ENCODE data around the gene OR52N2. TPM values are rescaled to one million over a fixed set of nuclear protein-coding genes. Genes with fewer than 3 reads are reported as not detected.
A peak's percentile ranks its signal among the peaks of the same experiment; 100 is the strongest.

Gene OR52N2
- total and polyA plus RNA-seq, 11 donors = not detected

DNA sequence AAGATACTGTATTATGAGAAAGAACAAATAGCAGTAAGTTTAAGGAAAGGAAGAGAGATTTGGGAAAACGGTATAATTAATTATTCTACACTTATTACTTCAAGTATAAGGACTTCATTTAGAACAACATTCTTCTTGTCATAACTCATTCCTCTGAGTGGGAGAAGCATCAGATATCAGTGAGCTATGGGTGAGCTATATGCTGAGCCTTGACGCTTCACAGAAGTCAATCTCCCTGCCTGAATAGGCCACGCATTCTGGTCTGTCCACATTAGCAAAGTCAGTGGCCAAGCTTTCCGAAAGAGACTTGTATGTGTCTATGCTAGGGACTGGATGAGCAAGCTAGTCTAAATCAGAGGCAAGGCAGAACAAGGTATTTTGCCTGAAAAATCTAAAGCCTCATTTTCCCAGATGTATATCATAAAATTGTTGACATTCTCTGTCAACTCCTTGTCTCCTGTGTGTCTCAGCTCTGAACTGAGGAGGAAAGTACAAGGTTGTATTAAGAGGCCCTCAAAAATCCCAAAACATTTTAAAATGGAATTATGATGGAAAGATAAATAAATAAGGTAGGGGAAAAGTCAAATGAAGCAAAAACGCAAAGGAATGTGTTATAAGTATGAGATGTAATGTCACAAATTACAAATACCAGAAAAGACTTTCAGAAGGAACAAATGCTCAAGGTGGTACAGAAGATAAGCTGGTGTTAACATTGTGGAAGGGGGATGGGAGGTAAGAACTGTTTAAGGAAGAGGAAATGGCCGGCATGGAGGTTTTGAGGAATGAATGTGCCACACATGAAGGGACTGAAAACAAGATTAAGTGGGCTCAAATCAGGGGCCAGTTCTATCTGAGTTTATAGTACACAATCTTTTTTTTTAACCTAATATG, 1.4 kb downstream of the OR52N2 start:
- H3K36me3 ChIP-seq = no peaks in the 10 kb centered on the region
- DNase-seq = no peak

DNA sequence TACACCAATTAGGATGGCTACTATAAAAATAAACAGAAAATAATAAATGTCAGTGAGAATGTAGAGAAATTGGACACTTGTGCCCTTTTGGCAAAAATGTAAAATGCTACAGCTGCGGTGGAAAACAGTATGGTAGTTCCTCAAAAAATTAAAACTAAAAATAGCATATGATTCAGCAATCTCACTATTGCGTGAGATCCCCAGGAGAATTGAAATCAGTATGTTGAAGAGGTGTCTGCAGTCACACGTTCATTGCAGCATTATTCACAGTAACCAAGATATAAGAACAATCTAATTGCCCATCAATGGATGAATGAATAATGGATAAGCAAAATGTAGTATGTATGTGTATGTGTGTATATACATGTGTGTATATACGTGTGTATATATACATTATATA, 6.8 kb downstream of the OR52N2 start:
- 34 to 45% (median 42%) methylated on average over 4 of the region's 4 CpGs for WGBS, 4 donors
- ATAC-seq (no peak), DNase-seq (no peak)
- intact Hi-C loops (cut with DNase I) = no loop called here
- Histone ChIP-seq H3K4me1 (peaks cover 0 to 26% (median 0%) of the 10 kb centered on the region in 12 donors), H3K9me3 (no peaks in the 10 kb centered on the region), H3K36me3 (no peaks in the 10 kb centered on the region), H3K4me3 (no peak overlapping the region), H3K27me3 (no peaks in the 10 kb centered on the region), H3K27ac (no peak overlapping the region)
- no peak for TF ChIP-seq POLR2A (IDR thresholded peaks at IDR 0.05)
- TF ChIP-seq, protein P1, sequence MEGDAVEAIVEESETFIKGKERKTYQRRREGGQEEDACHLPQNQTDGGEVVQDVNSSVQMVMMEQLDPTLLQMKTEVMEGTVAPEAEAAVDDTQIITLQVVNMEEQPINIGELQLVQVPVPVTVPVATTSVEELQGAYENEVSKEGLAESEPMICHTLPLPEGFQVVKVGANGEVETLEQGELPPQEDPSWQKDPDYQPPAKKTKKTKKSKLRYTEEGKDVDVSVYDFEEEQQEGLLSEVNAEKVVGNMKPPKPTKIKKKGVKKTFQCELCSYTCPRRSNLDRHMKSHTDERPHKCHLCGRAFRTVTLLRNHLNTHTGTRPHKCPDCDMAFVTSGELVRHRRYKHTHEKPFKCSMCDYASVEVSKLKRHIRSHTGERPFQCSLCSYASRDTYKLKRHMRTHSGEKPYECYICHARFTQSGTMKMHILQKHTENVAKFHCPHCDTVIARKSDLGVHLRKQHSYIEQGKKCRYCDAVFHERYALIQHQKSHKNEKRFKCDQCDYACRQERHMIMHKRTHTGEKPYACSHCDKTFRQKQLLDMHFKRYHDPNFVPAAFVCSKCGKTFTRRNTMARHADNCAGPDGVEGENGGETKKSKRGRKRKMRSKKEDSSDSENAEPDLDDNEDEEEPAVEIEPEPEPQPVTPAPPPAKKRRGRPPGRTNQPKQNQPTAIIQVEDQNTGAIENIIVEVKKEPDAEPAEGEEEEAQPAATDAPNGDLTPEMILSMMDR (IDR thresholded peaks at IDR 0.05) = no peak

More for the DNA sequence above, 1.4 kb downstream of the OR52N2 start:
- Histone ChIP-seq H3K4me3 (no peak overlapping the region), H3K9me3 (no peaks in the 10 kb centered on the region), H3K27ac (no peak overlapping the region), H3K4me1 (peaks cover 0 to 19% (median 0%) of the 10 kb centered on the region in 12 donors), H3K27me3 (peaks cover 0 to 2% (median 0%) of the 10 kb centered on the region in 9 donors)
- intact Hi-C loops (cut with DNase I) = loop anchor here (2.0 to 10.0 kb wide), 13 partner anchors 205 to 1175 kb away; partner anchors contain the start of genes OR51D1 (in 1 of the 10), OR51V1 (in 1 of the 10) and TRIM6 (in 1 of the 10)
- TF ChIP-seq POLR2A (IDR thresholded peaks at IDR 0.05) = no peak
- TF ChIP-seq, protein P1 (IDR thresholded peaks at IDR 0.05) = no peak
- 73 to 76% (median 74%) methylated on average over 6 of the region's 6 CpGs for WGBS, 4 donors
- no peak for ATAC-seq

DNA sequence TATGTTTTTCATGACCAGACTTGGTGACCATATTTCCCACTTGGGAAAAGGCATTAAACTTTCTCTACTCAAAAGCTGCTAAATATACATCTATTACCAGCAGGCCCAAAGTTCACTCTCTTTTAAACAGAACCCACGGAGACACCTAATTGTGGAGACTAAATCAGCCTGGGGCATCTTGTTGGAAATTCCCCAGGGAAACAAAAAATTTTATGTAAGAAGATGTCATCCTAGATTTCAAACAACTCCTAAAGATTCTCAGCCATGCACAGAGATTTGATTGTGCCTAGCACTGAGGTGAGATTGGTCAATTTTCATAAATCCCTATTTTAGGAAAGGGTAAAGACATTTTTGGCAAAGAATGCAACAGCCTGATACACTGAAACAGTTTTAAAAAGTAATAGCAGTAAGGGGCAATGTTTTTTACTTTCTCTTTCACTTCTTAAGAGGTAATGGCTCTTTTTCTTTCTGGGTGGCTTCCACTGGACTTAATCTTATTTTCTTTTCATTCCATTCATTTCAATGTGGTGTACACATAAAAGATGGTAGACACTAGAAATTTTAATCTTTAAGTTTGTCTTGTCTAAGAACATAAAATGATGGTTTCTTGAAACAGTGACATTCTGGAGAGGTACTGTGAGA, 9.6 kb downstream of the OR52N2 start:
- TF ChIP-seq, protein P1 (IDR thresholded peaks at IDR 0.05) = no peak
- no peak for TF ChIP-seq POLR2A (IDR thresholded peaks at IDR 0.05)
- Histone ChIP-seq H3K9me3 (no peaks in the 10 kb centered on the region), H3K27ac (no peak overlapping the region), H3K36me3 (no peaks in the 10 kb centered on the region), H3K27me3 (no peaks in the 10 kb centered on the region), H3K4me3 (peak overlapping the region in 2 of 12 donors; percentile 3 to 9), H3K4me1 (peaks cover 0 to 26% (median 0%) of the 10 kb centered on the region in 12 donors)
- intact Hi-C loops (cut with DNase I) = no loop called here
- ATAC-seq = no peak
- 37 to 56% (median 46%) methylated on average over 1 of the region's 1 CpG for WGBS, 4 donors
- DNase-seq = no peak

DNA sequence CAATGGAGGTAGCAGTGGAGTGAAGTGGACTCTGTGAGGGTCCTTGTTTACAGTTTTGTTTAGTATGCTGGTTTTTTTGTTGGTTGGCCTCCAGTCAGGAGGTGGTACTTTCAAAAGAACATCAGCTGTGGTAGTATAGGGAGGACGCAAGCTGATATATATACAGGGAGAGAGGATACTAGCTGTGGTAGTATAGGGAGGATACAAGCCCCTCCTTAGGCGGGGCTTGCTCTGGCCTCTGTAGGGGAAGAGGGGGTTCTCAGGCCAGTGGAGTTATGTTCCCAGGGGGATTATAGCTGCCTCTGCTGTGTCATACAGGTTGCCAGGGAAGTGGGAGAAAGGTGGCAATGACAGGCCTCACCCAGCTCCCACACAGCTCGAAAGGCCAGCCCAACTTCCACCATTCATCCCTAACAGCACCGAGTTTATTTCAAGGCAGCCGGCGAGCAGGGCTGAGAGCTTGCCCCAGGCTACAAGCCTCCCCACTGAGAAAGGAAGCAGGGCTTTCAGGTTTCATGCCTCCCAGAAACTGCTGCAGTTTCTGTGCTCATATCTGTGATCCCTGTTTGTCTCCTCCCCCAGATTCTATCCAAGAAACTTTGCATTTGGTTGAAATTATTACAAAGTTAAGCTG, 22.6 kb downstream of the OR52N2 start:
- Histone ChIP-seq H3K27me3 (no peaks in the 10 kb centered on the region), H3K9me3 (no peaks in the 10 kb centered on the region), H3K4me1 (no peaks in the 10 kb centered on the region), H3K27ac (no peak overlapping the region), H3K36me3 (no peaks in the 10 kb centered on the region), H3K4me3 (no peak overlapping the region)
- ATAC-seq (peak in 1 of 4 donors; percentile 36), DNase-seq (no peak)
- TF ChIP-seq, protein P1 (IDR thresholded peaks at IDR 0.05) = no peak
- TF ChIP-seq POLR2A (IDR thresholded peaks at IDR 0.05) = no peak
- intact Hi-C loops (cut with DNase I) = no loop called here
- WGBS, 4 donors = 71 to 81% (median 77%) methylated on average over 6 of the region's 6 CpGs

All from heart left ventricle (tissue), 16 donors.